GM19035 (cell line): ENCODE data around the gene BET1.
"Not testable (repeated sequence)": the region's sequence is repeated elsewhere in the genome, so short reads cannot be mapped to it uniquely, and the experiment has no call there.

Experiments used
- ATAC-seq: cut with Tn5 transposase; IDR thresholded peaks from one replicate; pipeline ENCODE4 v1.9.1; 2021; ENCODE audit not compliant: unreplicated experiment

BET1 gene

GRCh38 chr7:94004024-94004951 lies at the start of gene BET1:
BET1 (minus strand) TSS chr7:94004355; CDS start chr7:94004216, 139 bp downstream.
- ATAC-seq = peak; percentile 98

GRCh38 chr7:94053532-94053931 lies 49.4 kb upstream of the BET1 start:
- ATAC-seq = no peak

GRCh38 chr7:94052398-94053180 lies 48.4 kb upstream of the BET1 start:
- ATAC-seq = no peak

- peak; percentile 85 for ATAC-seq
Measured at GRCh38 chr7:94050046-94050445, 45.9 kb upstream of the BET1 start.

- peak; percentile 19 for ATAC-seq
Measured at GRCh38 chr7:94049615-94050014, 45.5 kb upstream of the BET1 start.

- no peak for ATAC-seq
Measured at GRCh38 chr7:94048755-94049154, 44.6 kb upstream of the BET1 start.

- no peak for ATAC-seq
Measured at GRCh38 chr7:94047956-94048355, 43.8 kb upstream of the BET1 start.

- ATAC-seq = no peak
Measured at GRCh38 chr7:94045581-94045980, 41.4 kb upstream of the BET1 start.

- ATAC-seq = no peak
Measured at GRCh38 chr7:94044806-94045205, 40.7 kb upstream of the BET1 start.

GRCh38 chr7:94043299-94043698 lies 39.1 kb upstream of the BET1 start:
- no peak for ATAC-seq

GRCh38 chr7:94042381-94042780 lies 38.2 kb upstream of the BET1 start:
- peak; percentile 91 for ATAC-seq

GRCh38 chr7:94041529-94041928 lies 37.4 kb upstream of the BET1 start:
- no peak for ATAC-seq

GRCh38 chr7:94040254-94040653 lies 36.1 kb upstream of the BET1 start:
- ATAC-seq = no peak

- ATAC-seq = no peak
Measured at GRCh38 chr7:94039368-94040035, 35.3 kb upstream of the BET1 start.

GRCh38 chr7:94031865-94032264 lies 27.7 kb upstream of the BET1 start:
- ATAC-seq = no peak

GRCh38 chr7:94030634-94031033 lies 26.5 kb upstream of the BET1 start:
- no peak for ATAC-seq

- no peak for ATAC-seq
Measured at GRCh38 chr7:94029976-94030375, 25.8 kb upstream of the BET1 start.

GRCh38 chr7:94028768-94029167 lies 24.6 kb upstream of the BET1 start:
- no peak for ATAC-seq

GRCh38 chr7:94026619-94027018 lies 22.5 kb upstream of the BET1 start:
- not testable (repeated sequence) for ATAC-seq

- ATAC-seq = no peak
Measured at GRCh38 chr7:94022550-94022949, 18.4 kb upstream of the BET1 start.

- no peak for ATAC-seq
Measured at GRCh38 chr7:94016786-94017185, 12.6 kb upstream of the BET1 start.
